Measurements from ENCODE around the gene SPATA22. TPM values are rescaled to one million over a fixed set of nuclear protein-coding genes. Genes with fewer than 3 reads are reported as not detected.

The SPATA22 gene
- total and polyA plus RNA-seq, 2 of the 4 experiments (the other 2 are of a cell fraction), result 0.18 to 0.29 TPM

DNA sequence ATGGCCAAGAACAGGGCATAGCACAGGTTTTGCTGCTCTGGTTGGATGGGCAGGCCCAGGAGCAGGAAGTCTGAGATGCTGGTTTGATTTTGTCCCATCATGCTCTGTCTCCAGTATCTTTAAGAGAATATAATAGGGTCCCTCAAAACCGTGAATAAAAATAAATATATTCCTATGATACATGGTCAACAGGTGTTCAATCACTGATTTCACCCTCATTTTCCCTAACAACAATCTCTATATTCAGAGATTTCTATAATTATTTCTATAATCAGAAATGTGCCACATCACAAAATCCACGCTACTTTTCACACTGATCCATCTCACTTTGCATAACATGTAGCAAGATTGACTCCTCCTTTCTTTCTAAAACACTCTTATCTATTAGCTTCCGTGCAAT, 37.9 kb downstream of the SPATA22 start, which contains the start of gene OR1E2:
Gene OR1E2, minus strand, starts transcription at position 101 of the 400 bp plus-strand sequence. Its CDS starts 0 bp downstream, at position 101.
- no peak within 1 kb of the TSS for H2AFZ ChIP-seq (replicated peaks; ENCODE audit: low read length, poor library complexity)
- ChIA-PET CTCF (no interaction called here), POLR2A (ENCODE audit: unreplicated experiment) (no interaction called here)
- no peaks in the 10 kb centered on the region for H3K9me1 ChIP-seq (ENCODE audit: insufficient read depth, low read length)
- no peak within 1 kb of the TSS for H2AK9ac ChIP-seq (replicated peaks; ENCODE audit: low read depth, low read length, poor library complexity)
- no peak within 1 kb of the TSS for H3K4me3 ChIP-seq (ENCODE audit: insufficient read depth, low read depth, low read length)
- no peak within 1 kb of the TSS for H4K91ac ChIP-seq (ENCODE audit: insufficient read depth, low read depth, low read length)
- no peak within 1 kb of the TSS for H3K9ac ChIP-seq (ENCODE audit: low read depth, low read length)
- H3K56ac ChIP-seq (ENCODE audit: extremely low read depth, insufficient read depth, low read length), result no peak within 1 kb of the TSS
- WGBS, 2 experiments (ENCODE audit: extremely low coverage in 2 of 2, insufficient read length in 1 of 2), result 33% methylated on average over 1 of the region's 3 CpGs; no CpG with 5 or more reads in 1 of the 2 experiments
- no peaks in the 10 kb centered on the region for H3K79me1 ChIP-seq (ENCODE audit: low read depth in 1 of 2, low read length in 2 of 2)
- H3K9me3 ChIP-seq (ENCODE audit: control insufficient read depth, insufficient read depth, low read length), result peaks cover 4% of the 10 kb centered on the region; the same call in 1 of the 2 replicates
- H2BK5ac ChIP-seq (ENCODE audit: low read depth, low read length, poor library complexity, severe bottlenecking), result no peak within 1 kb of the TSS
- H3K14ac ChIP-seq (replicated peaks; ENCODE audit: low read depth, low read length), result no peak within 1 kb of the TSS
- no peak within 1 kb of the TSS for H2BK20ac ChIP-seq (ENCODE audit: low read depth, low read length)
- H3K4me2 ChIP-seq (ENCODE audit: low read depth, low read length), result no peak within 1 kb of the TSS
- in situ Hi-C loops (cut with MboI; ENCODE audit: low sequenced_read_pairs) (no loop called here), intact Hi-C loops (cut with micrococcal nuclease) (no loop called here), dilution Hi-C loops (cut with HindIII; ENCODE audit: low sequenced_read_pairs, unreplicated experiment) (no loop called here)
- H3K4me1 ChIP-seq (ENCODE audit: control insufficient read depth, insufficient read depth, low read length), result no peaks in the 10 kb centered on the region
- BruUV-seq (replicated peaks), result no TSS peak
- no peaks in the 10 kb centered on the region for H3K36me3 ChIP-seq (ENCODE audit: control insufficient read depth, insufficient read depth, low read length)
- H2BK120ac ChIP-seq (ENCODE audit: low read depth, low read length), result no peak within 1 kb of the TSS
- TF ChIP-seq, protein P1, sequence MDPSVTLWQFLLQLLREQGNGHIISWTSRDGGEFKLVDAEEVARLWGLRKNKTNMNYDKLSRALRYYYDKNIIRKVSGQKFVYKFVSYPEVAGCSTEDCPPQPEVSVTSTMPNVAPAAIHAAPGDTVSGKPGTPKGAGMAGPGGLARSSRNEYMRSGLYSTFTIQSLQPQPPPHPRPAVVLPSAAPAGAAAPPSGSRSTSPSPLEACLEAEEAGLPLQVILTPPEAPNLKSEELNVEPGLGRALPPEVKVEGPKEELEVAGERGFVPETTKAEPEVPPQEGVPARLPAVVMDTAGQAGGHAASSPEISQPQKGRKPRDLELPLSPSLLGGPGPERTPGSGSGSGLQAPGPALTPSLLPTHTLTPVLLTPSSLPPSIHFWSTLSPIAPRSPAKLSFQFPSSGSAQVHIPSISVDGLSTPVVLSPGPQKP (IDR thresholded peaks at IDR 0.05; ENCODE audit: borderline replicate concordance, low read depth, low read length), result no peak
- TF ChIP-seq MAFK (IDR thresholded peaks at IDR 0.05; ENCODE audit: low read depth, low read length), result no peak
- TF ChIP-seq MXI1 (IDR thresholded peaks at IDR 0.05; ENCODE audit: borderline replicate concordance, low read depth, low read length), result no peak
- no peak for TF ChIP-seq CHD1 (IDR thresholded peaks at IDR 0.05; ENCODE audit: low read depth, low read length)
- TF ChIP-seq CEBPB (IDR thresholded peaks at IDR 0.05; ENCODE audit: low read depth, low read length), result no peak
- TF ChIP-seq BHLHE40 (IDR thresholded peaks at IDR 0.05; ENCODE audit: low read depth, low read length), result no peak
- no peak for TF ChIP-seq RCOR1 (IDR thresholded peaks at IDR 0.05; ENCODE audit: insufficient replicate concordance, low read length)
- TF ChIP-seq MAZ (IDR thresholded peaks at IDR 0.05; ENCODE audit: borderline replicate concordance, low read depth, low read length), result no peak
- TF ChIP-seq SMC3 (IDR thresholded peaks at IDR 0.05; ENCODE audit: low read depth, low read length), result no peak
- no peak for TF ChIP-seq FOS (IDR thresholded peaks at IDR 0.05; ENCODE audit: low read depth, low read length)
- no peak for TF ChIP-seq RFX5 (IDR thresholded peaks at IDR 0.05; ENCODE audit: low read depth, low read length)
- no peak for TF ChIP-seq NFE2L2 (IDR thresholded peaks at IDR 0.05; ENCODE audit: low read depth, low read length)
- TF ChIP-seq POLR2A (IDR thresholded peaks at IDR 0.05; ENCODE audit: low read depth, low read length), result no peak
- TF ChIP-seq RAD21 (IDR thresholded peaks at IDR 0.05; ENCODE audit: low read length), result no peak
- no peak for TF ChIP-seq USF2 (IDR thresholded peaks at IDR 0.05; ENCODE audit: low read depth, low read length)
- TF ChIP-seq CTCF (conservative IDR thresholded peaks at IDR 0.05; ENCODE audit: low read depth, low read length), result no peak
- no peak within 1 kb of the TSS for H2BK15ac ChIP-seq (ENCODE audit: low read depth, low read length)
- no peak within 1 kb of the TSS for H3K23ac ChIP-seq (ENCODE audit: low read depth, low read length)
- DNase-seq, result no peak
- no peak within 1 kb of the TSS for H2AK5ac ChIP-seq (ENCODE audit: low read depth, low read length)
- no peak within 1 kb of the TSS for H3K18ac ChIP-seq (ENCODE audit: low read depth, low read length)
- H3K4ac ChIP-seq (ENCODE audit: low read depth, low read length), result no peak within 1 kb of the TSS
- no peak within 1 kb of the TSS for H4K8ac ChIP-seq (ENCODE audit: low read depth in 2 of 2, low read length in 2 of 2)
- H4K5ac ChIP-seq (ENCODE audit: low read depth, low read length), result no peak within 1 kb of the TSS
- no peak within 1 kb of the TSS for H3K27ac ChIP-seq (ENCODE audit: insufficient read depth, low read length)
- no peak for ATAC-seq (ENCODE audit: low read depth)
- H4K20me1 ChIP-seq (ENCODE audit: insufficient read depth, low read length), result no peaks in the 10 kb centered on the region
- H3K27me3 ChIP-seq (ENCODE audit: control insufficient read depth, insufficient read depth, low read length), result no peaks in the 10 kb centered on the region

All from IMR-90 (cell line).